ENCODE results near the gene TEAD1.

DNA sequence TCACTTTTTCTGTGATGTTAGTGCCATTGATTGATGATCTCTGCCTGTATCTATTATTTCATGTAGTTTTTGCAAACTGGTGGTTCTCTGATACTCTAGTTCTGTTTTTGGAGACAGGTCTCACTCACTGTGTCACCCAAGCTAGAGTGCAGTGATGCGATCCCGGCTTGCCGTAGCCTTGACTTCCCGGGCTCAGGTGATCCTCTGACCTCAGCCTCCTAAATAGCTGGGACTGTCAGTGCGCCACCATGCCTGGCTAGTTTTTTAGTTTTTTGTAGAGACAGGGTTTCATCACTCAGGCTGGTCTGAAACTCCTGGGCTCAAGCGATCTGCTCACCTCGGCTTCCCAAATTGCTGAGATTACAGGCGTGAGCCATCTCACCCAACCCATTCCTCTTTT lies 16.4 kb downstream of the TEAD1 start:
- TF ChIP-seq, protein P1, sequence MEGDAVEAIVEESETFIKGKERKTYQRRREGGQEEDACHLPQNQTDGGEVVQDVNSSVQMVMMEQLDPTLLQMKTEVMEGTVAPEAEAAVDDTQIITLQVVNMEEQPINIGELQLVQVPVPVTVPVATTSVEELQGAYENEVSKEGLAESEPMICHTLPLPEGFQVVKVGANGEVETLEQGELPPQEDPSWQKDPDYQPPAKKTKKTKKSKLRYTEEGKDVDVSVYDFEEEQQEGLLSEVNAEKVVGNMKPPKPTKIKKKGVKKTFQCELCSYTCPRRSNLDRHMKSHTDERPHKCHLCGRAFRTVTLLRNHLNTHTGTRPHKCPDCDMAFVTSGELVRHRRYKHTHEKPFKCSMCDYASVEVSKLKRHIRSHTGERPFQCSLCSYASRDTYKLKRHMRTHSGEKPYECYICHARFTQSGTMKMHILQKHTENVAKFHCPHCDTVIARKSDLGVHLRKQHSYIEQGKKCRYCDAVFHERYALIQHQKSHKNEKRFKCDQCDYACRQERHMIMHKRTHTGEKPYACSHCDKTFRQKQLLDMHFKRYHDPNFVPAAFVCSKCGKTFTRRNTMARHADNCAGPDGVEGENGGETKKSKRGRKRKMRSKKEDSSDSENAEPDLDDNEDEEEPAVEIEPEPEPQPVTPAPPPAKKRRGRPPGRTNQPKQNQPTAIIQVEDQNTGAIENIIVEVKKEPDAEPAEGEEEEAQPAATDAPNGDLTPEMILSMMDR (IDR thresholded peaks at IDR 0.05; ENCODE audit: insufficient read depth, low read length), result no peak
- TF ChIP-seq, protein P2, sequence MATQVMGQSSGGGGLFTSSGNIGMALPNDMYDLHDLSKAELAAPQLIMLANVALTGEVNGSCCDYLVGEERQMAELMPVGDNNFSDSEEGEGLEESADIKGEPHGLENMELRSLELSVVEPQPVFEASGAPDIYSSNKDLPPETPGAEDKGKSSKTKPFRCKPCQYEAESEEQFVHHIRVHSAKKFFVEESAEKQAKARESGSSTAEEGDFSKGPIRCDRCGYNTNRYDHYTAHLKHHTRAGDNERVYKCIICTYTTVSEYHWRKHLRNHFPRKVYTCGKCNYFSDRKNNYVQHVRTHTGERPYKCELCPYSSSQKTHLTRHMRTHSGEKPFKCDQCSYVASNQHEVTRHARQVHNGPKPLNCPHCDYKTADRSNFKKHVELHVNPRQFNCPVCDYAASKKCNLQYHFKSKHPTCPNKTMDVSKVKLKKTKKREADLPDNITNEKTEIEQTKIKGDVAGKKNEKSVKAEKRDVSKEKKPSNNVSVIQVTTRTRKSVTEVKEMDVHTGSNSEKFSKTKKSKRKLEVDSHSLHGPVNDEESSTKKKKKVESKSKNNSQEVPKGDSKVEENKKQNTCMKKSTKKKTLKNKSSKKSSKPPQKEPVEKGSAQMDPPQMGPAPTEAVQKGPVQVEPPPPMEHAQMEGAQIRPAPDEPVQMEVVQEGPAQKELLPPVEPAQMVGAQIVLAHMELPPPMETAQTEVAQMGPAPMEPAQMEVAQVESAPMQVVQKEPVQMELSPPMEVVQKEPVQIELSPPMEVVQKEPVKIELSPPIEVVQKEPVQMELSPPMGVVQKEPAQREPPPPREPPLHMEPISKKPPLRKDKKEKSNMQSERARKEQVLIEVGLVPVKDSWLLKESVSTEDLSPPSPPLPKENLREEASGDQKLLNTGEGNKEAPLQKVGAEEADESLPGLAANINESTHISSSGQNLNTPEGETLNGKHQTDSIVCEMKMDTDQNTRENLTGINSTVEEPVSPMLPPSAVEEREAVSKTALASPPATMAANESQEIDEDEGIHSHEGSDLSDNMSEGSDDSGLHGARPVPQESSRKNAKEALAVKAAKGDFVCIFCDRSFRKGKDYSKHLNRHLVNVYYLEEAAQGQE (IDR thresholded peaks at IDR 0.05; ENCODE audit: insufficient replicate concordance, low read depth), result no peak
- no peak for TF ChIP-seq GABPA (IDR thresholded peaks at IDR 0.05; ENCODE audit: low read depth)
